ENCODE results near the gene ABR. TPM values are rescaled to one million over a fixed set of nuclear protein-coding genes. Genes with fewer than 3 reads are reported as not detected.

ABR gene
- polyA plus RNA-seq, 1 donor from 2014 or later, result 34.5 TPM

DNA sequence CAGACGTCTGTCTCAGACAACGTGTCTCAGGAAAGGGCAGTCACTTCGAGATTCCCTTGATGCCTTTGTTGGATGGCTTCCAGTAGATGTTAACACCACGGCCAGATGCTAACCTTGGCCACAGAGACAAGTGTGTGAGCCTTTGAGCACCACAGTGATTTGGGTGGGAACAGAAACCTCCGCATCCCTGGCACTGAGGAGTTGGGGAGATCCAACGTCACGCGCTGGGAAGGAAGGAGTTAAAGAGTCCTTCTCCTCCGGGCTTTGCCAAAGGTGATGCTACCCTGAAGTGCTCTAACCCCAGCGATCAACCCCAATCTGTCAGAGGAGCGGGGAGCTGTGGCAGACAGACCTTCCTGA, 3.0 kb upstream of the ABR start:
- H3K79me2 ChIP-seq (replicated peaks; ENCODE audit: insufficient read depth, low read length), result no peaks in the 10 kb centered on the region
- no peaks in the 10 kb centered on the region for H3K9me3 ChIP-seq (ENCODE audit: low read length)
- H2AFZ ChIP-seq (ENCODE audit: low read depth, low read length), result no peak overlapping the region
- no peaks in the 10 kb centered on the region for H3K9me2 ChIP-seq (ENCODE audit: insufficient read depth, low read length)
- H3K9ac ChIP-seq (ENCODE audit: low read length), result no peak overlapping the region
- no peak overlapping the region for H3K4me3 ChIP-seq (ENCODE audit: low read length)
- H3K36me3 ChIP-seq (ENCODE audit: insufficient read depth, low read length), result no peaks in the 10 kb centered on the region
- H3K27ac ChIP-seq (ENCODE audit: low read length), result no peak overlapping the region
- H3K27me3 ChIP-seq (ENCODE audit: insufficient read depth, low read depth, low read length), result no peaks in the 10 kb centered on the region
- H3K4me2 ChIP-seq (ENCODE audit: low read length), result no peak overlapping the region
- H4K20me1 ChIP-seq (ENCODE audit: insufficient read depth), result no peaks in the 10 kb centered on the region
- H3F3A ChIP-seq (ENCODE audit: insufficient read depth, low read length, poor library complexity, severe bottlenecking), result no peaks in the 10 kb centered on the region
- TF ChIP-seq RAD21 (conservative IDR thresholded peaks at IDR 0.05) (no peak), EP300 (conservative IDR thresholded peaks at IDR 0.05; ENCODE audit: poor library complexity, severe bottlenecking) (no peak), TAF1 (IDR thresholded peaks at IDR 0.05; ENCODE audit: low read depth) (no peak), MXI1 (conservative IDR thresholded peaks at IDR 0.05; ENCODE audit: poor library complexity, severe bottlenecking) (no peak), POLR2AphosphoS5 (IDR thresholded peaks at IDR 0.05) (no peak), EZH2 (IDR thresholded peaks at IDR 0.05; ENCODE audit: borderline replicate concordance, insufficient read depth, low read length, poor library complexity, severe bottlenecking) (no peak), SMC3 (conservative IDR thresholded peaks at IDR 0.05; ENCODE audit: poor library complexity) (no peak)
- TF ChIP-seq, protein P1, sequence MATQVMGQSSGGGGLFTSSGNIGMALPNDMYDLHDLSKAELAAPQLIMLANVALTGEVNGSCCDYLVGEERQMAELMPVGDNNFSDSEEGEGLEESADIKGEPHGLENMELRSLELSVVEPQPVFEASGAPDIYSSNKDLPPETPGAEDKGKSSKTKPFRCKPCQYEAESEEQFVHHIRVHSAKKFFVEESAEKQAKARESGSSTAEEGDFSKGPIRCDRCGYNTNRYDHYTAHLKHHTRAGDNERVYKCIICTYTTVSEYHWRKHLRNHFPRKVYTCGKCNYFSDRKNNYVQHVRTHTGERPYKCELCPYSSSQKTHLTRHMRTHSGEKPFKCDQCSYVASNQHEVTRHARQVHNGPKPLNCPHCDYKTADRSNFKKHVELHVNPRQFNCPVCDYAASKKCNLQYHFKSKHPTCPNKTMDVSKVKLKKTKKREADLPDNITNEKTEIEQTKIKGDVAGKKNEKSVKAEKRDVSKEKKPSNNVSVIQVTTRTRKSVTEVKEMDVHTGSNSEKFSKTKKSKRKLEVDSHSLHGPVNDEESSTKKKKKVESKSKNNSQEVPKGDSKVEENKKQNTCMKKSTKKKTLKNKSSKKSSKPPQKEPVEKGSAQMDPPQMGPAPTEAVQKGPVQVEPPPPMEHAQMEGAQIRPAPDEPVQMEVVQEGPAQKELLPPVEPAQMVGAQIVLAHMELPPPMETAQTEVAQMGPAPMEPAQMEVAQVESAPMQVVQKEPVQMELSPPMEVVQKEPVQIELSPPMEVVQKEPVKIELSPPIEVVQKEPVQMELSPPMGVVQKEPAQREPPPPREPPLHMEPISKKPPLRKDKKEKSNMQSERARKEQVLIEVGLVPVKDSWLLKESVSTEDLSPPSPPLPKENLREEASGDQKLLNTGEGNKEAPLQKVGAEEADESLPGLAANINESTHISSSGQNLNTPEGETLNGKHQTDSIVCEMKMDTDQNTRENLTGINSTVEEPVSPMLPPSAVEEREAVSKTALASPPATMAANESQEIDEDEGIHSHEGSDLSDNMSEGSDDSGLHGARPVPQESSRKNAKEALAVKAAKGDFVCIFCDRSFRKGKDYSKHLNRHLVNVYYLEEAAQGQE (IDR thresholded peaks at IDR 0.05; ENCODE audit: borderline replicate concordance), result no peak
- TF ChIP-seq, protein P2, sequence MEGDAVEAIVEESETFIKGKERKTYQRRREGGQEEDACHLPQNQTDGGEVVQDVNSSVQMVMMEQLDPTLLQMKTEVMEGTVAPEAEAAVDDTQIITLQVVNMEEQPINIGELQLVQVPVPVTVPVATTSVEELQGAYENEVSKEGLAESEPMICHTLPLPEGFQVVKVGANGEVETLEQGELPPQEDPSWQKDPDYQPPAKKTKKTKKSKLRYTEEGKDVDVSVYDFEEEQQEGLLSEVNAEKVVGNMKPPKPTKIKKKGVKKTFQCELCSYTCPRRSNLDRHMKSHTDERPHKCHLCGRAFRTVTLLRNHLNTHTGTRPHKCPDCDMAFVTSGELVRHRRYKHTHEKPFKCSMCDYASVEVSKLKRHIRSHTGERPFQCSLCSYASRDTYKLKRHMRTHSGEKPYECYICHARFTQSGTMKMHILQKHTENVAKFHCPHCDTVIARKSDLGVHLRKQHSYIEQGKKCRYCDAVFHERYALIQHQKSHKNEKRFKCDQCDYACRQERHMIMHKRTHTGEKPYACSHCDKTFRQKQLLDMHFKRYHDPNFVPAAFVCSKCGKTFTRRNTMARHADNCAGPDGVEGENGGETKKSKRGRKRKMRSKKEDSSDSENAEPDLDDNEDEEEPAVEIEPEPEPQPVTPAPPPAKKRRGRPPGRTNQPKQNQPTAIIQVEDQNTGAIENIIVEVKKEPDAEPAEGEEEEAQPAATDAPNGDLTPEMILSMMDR (IDR thresholded peaks at IDR 0.05; ENCODE audit: poor library complexity, severe bottlenecking), result no peak

DNA sequence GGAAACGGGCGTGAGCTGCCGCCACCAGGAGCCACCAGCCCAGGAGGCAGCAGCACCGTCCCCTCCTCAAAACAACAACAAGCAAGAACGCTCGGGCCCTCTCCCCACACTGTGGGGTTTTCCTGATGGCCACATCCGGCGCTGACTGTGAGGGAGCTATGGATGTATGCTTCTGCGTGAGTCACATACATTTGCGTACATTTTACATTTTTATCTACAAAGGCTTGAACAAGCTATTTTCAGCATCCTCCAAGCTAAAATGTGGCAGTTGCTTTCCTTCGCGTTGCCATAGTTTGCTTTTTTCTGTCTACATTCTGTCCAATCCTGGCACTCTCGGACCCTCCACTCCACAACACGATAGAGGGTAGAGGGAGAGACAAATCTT, 2.0 kb upstream of the ABR start:
- H3K9ac ChIP-seq (ENCODE audit: low read length), result no peak overlapping the region
- no peak overlapping the region for H3K4me3 ChIP-seq (ENCODE audit: low read length)
- TF ChIP-seq RAD21 (conservative IDR thresholded peaks at IDR 0.05), result no peak
- H3K27me3 ChIP-seq (ENCODE audit: insufficient read depth, low read depth, low read length), result no peaks in the 10 kb centered on the region
- no peaks in the 10 kb centered on the region for H3F3A ChIP-seq (ENCODE audit: insufficient read depth, low read length, poor library complexity, severe bottlenecking)
- no peaks in the 10 kb centered on the region for H3K36me3 ChIP-seq (ENCODE audit: insufficient read depth, low read length)
- H3K9me3 ChIP-seq (ENCODE audit: low read length), result no peaks in the 10 kb centered on the region
- no peak overlapping the region for H2AFZ ChIP-seq (ENCODE audit: low read depth, low read length)
- H4K20me1 ChIP-seq (ENCODE audit: insufficient read depth), result no peaks in the 10 kb centered on the region
- H3K4me2 ChIP-seq (ENCODE audit: low read length), result no peak overlapping the region
- H3K9me2 ChIP-seq (ENCODE audit: insufficient read depth, low read length), result no peaks in the 10 kb centered on the region
- no peaks in the 10 kb centered on the region for H3K79me2 ChIP-seq (replicated peaks; ENCODE audit: insufficient read depth, low read length)
- H3K27ac ChIP-seq (ENCODE audit: low read length), result no peak overlapping the region
